H1 (cell line): ENCODE data around the gene CLPX. TPM values are rescaled to one million over a fixed set of nuclear protein-coding genes. Genes with fewer than 3 reads are reported as not detected.

Experiments
- CTCF ChIA-PET: fragments of 300-600 bp; sonication (Branson Sonifier 250); formaldehyde crosslinking; loops from one replicate; lab custom pipeline; 2021; ENCODE audit not compliant: partially characterized antibody; lab: Charles Lee
- POLR2A ChIA-PET: fragments of 300-600 bp; sonication (Branson Sonifier 250); formaldehyde crosslinking; loops from one replicate; lab custom pipeline; 2021; ENCODE audit warnings: inconsistent platforms; ENCODE audit not compliant: partially characterized antibody; lab: Charles Lee
- DNase-seq, 2 experiments: peaks; one replicate each; pipeline versions ENCODE4 v3.0.0 to v3.0.0-alpha.2; 2010 to 2022; ENCODE audit warnings: low spot score in 2 of 2, low read depth in 1 of 2, mixed read lengths in 1 of 2
- FAIRE-seq: peaks from 2 replicates; lab custom pipeline; 2011; peaks lifted over from hg19 to GRCh38; lab: Jason Lieb, UNC
- H2AFZ ChIP-seq: 2 replicates; pipeline ENCODE4 v1.8.1; 2012; ENCODE audit warnings: low read length, inconsistent platforms
- H2AK5ac ChIP-seq: 2 replicates; pipeline ENCODE4 v1.6.1; 2013; ENCODE audit warnings: low read depth, low read length
- H2BK120ac ChIP-seq: replicated peaks from 2 replicates; pipeline ENCODE3; 2013; ENCODE audit warnings: low read depth, low read length, inconsistent platforms
- H2BK12ac ChIP-seq: 2 replicates; pipeline ENCODE4 v1.6.1; 2013; ENCODE audit warnings: low read depth, low read length
- H2BK15ac ChIP-seq: 2 replicates; pipeline ENCODE4 v1.6.1; 2013; ENCODE audit warnings: low read length
- H2BK20ac ChIP-seq: 2 replicates; pipeline ENCODE4 v1.6.1; 2013; ENCODE audit warnings: low read length
- H2BK5ac ChIP-seq: 2 replicates; pipeline ENCODE4 v1.6.1; 2013; ENCODE audit warnings: low read depth, low read length
- H3K14ac ChIP-seq: 2 replicates; pipeline ENCODE4 v1.6.1; 2013; ENCODE audit warnings: inconsistent platforms; ENCODE audit not compliant: insufficient read length
- H3K18ac ChIP-seq: 2 replicates; pipeline ENCODE4 v1.6.1; 2013; ENCODE audit warnings: low read length; ENCODE audit errors: extremely low read depth
- H3K23ac ChIP-seq: 2 replicates; pipeline ENCODE4 v1.6.1; 2013; ENCODE audit warnings: inconsistent platforms; ENCODE audit not compliant: insufficient read length
- H3K23me2 ChIP-seq: 2 replicates; pipeline ENCODE4 v1.6.1; 2013; ENCODE audit warnings: low read depth, low read length
- H3K27ac ChIP-seq: 2 replicates; pipeline ENCODE4 v1.6.1; 2011; ENCODE audit warnings: low read depth, low read length, inconsistent platforms
- H3K27me3 ChIP-seq, 4 experiments: replicated peaks in 1 of 4; 1 replicate in 1 of 4; 2 replicates in 3 of 4; pipeline versions ENCODE4 v1.6.1 to v1.8.1; 2011 to 2013; ENCODE audit warnings: low read length in 3 of 4, mild to moderate bottlenecking in 3 of 4, inconsistent platforms in 2 of 4, mixed read lengths in 2 of 4, moderate library complexity in 1 of 4; ENCODE audit not compliant: control insufficient read depth in 3 of 4, insufficient read depth in 3 of 4; ENCODE audit errors: extremely low read depth in 1 of 4
- H3K36me3 ChIP-seq, 4 experiments: 2 replicates each; pipeline versions ENCODE4 v1.6.1 to v1.8.1; 2011 to 2013; ENCODE audit warnings: mild to moderate bottlenecking in 4 of 4, low read length in 3 of 4, moderate library complexity in 2 of 4, control low read depth in 1 of 4, inconsistent platforms in 1 of 4; ENCODE audit not compliant: insufficient read depth in 4 of 4, control insufficient read depth in 2 of 4
- H3K4ac ChIP-seq: replicated peaks from 2 replicates; pipeline ENCODE3; 2013; ENCODE audit warnings: low read length, low read depth, mixed read lengths, inconsistent platforms; ENCODE audit not compliant: insufficient read length
- H3K4me1 ChIP-seq, 4 experiments: replicated peaks in 1 of 4; 1 replicate in 1 of 4; 2 replicates in 3 of 4; pipeline versions ENCODE4 v1.6.1 to v1.8.1; 2011 to 2013; ENCODE audit warnings: low read length in 3 of 4, inconsistent platforms in 2 of 4, mixed read lengths in 1 of 4; ENCODE audit not compliant: insufficient read depth in 4 of 4, control insufficient read depth in 3 of 4
- H3K4me2 ChIP-seq, 2 experiments: 2 replicates each; pipeline versions ENCODE4 v1.6.1 to v1.8.1; 2011 to 2013; ENCODE audit warnings: low read depth in 2 of 2, low read length in 2 of 2, control low read depth in 1 of 2, inconsistent platforms in 1 of 2, mild to moderate bottlenecking in 1 of 2; ENCODE audit not compliant: insufficient read depth in 1 of 2
- H3K4me3 ChIP-seq, 4 experiments: fragments of 200-600, 300-600 bp in 1 of 4; sonication (generic), shearing (Covaris generic), sonication (Bioruptor Twin) in 1 of 4; 2 replicates each; pipeline versions ENCODE4 v1.5.1 to v1.8.1; 2011 to 2016; ENCODE audit warnings: low read length in 4 of 4, low read depth in 3 of 4, control low read depth in 2 of 4, inconsistent platforms in 2 of 4, mild to moderate bottlenecking in 2 of 4, mixed read lengths in 1 of 4, moderate library complexity in 1 of 4; ENCODE audit not compliant: insufficient read depth in 2 of 4; ENCODE audit errors: extremely low read depth in 1 of 4
- H3K56ac ChIP-seq: replicated peaks from 2 replicates; pipeline ENCODE3; 2013; ENCODE audit warnings: low read depth, mild to moderate bottlenecking, mixed read lengths, low read length, inconsistent platforms; ENCODE audit not compliant: insufficient read length
- H3K79me1 ChIP-seq: 2 replicates; pipeline ENCODE4 v1.6.1; 2013; ENCODE audit warnings: low read depth, low read length, control low read depth
- H3K79me2 ChIP-seq, 2 experiments: 2 replicates each; pipeline versions ENCODE4 v1.6.1 to v1.8.1; 2012 to 2013; ENCODE audit warnings: low read length in 2 of 2, mild to moderate bottlenecking in 2 of 2, inconsistent platforms in 1 of 2; ENCODE audit not compliant: insufficient read depth in 2 of 2, control insufficient read depth in 1 of 2
- H3K9ac ChIP-seq, 4 experiments: replicated peaks in 1 of 4; 1 replicate in 1 of 4; 2 replicates in 3 of 4; pipeline versions ENCODE4 v1.6.1 to v1.8.1; 2011 to 2013; ENCODE audit warnings: low read depth in 3 of 4, low read length in 3 of 4, control low read depth in 2 of 4, mild to moderate bottlenecking in 2 of 4, moderate library complexity in 2 of 4, inconsistent platforms in 1 of 4; ENCODE audit errors: extremely low read depth in 1 of 4
- H3K9me3 ChIP-seq, 2 experiments: 2 replicates each; pipeline versions ENCODE4 v1.6.1 to v1.8.1; 2012 to 2013; ENCODE audit warnings: mild to moderate bottlenecking in 2 of 2, moderate library complexity in 2 of 2, control low read depth in 1 of 2, inconsistent platforms in 1 of 2, low read depth in 1 of 2, low read length in 1 of 2, mixed read lengths in 1 of 2; ENCODE audit not compliant: insufficient read depth in 2 of 2
- H4K20me1 ChIP-seq, 2 experiments: replicated peaks in 1 of 2; 2 replicates each; pipeline versions ENCODE3 to v1.8.1; 2011 to 2013; ENCODE audit warnings: inconsistent platforms in 2 of 2, low read length in 2 of 2, mild to moderate bottlenecking in 1 of 2; ENCODE audit not compliant: insufficient read depth in 2 of 2, control insufficient read depth in 1 of 2
- H4K5ac ChIP-seq: 2 replicates; pipeline ENCODE4 v1.6.1; 2013; ENCODE audit warnings: low read length, low read depth, mixed read lengths, inconsistent platforms; ENCODE audit not compliant: insufficient read length
- H4K8ac ChIP-seq: 2 replicates; pipeline ENCODE4 v1.8.0; 2013; ENCODE audit warnings: mild to moderate bottlenecking, moderate library complexity, low read length, inconsistent platforms; ENCODE audit not compliant: insufficient read depth; ENCODE audit errors: extremely low read depth
- H4K91ac ChIP-seq: replicated peaks from 2 replicates; pipeline ENCODE3; 2013; ENCODE audit warnings: low read length, mixed read lengths, inconsistent platforms; ENCODE audit not compliant: insufficient read length
- ASH2L ChIP-seq: fragments of 200-600, 300-600 bp; sonication (generic); IDR thresholded peaks from one replicate; pipeline ENCODE4 v1.7.1; 2017; ENCODE audit warnings: low read length
- FOSL1 ChIP-seq: IDR thresholded peaks from 2 replicates; pipeline ENCODE4 v1.6.1; 2011; ENCODE audit warnings: mild to moderate bottlenecking, low read depth, low read length, moderate library complexity; ENCODE audit not compliant: insufficient read depth
- SP2 ChIP-seq: IDR thresholded peaks from 2 replicates; pipeline ENCODE4 v1.6.1; 2012; ENCODE audit warnings: mild to moderate bottlenecking, low read length, inconsistent platforms
- SUZ12 ChIP-seq: fragments of 200-600 bp; sonication (generic); IDR thresholded peaks from 2 replicates; pipeline ENCODE4 v1.6.1; 2012; ENCODE audit warnings: mild to moderate bottlenecking, inconsistent platforms, low read length, moderate library complexity, mixed read lengths
- ZNF274 ChIP-seq: IDR thresholded peaks from 2 replicates; pipeline ENCODE4 v1.7.0; 2012; ENCODE audit warnings: low read length, borderline replicate concordance; ENCODE audit errors: extremely low read depth
- WGBS, 2 experiments: shearing (Covaris generic) in 1 of 2; methylation state at CpG; one replicate each; pipeline versions ENCODE4 v1.1.6 to v1.1.7; 2013 to 2015; ENCODE audit warnings: low lambda C conversion rate in 2 of 2, mixed read lengths in 2 of 2, inconsistent platforms in 1 of 2, low coverage in 1 of 2, missing lambda C conversion rate in 1 of 2; ENCODE audit not compliant: insufficient replicate concordance in 2 of 2, insufficient coverage in 1 of 2, insufficient read length in 1 of 2; ENCODE audit errors: extremely low coverage in 1 of 2, missing lambda C conversion rate in 1 of 2; 5-methylcytosine and 5-hydroxymethylcytosine counted together
- polyA plus RNA-seq, 7 experiments: library from polyadenylated mRNA; depleted of rRNA in 3 of 7; stranded (reverse) in 5 of 7; unstranded in 2 of 7; fragments of >200 nt in 5 of 7; fragments of 200-250 nt in 2 of 7; gene quantifications; 1 replicate in 5 of 7; 2 replicates in 1 of 7; 4 replicates in 1 of 7; pipeline versions ENCODE4 v1.2.1 to v1.2.3, GENCODE V29; 2011 to 2013; ENCODE audit warnings: missing spikeins in 2 of 7, mixed read lengths in 2 of 7
- total RNA-seq: library from RNA; stranded (reverse); fragmentation: NEBNext Ultra II Directional; extraction: Animal tissue kit (Norgen Biotek cat#: 25700); gene quantifications from 2 replicates; pipeline ENCODE4 v1.2.1, GENCODE V29; 2021
- TF ChIP-seq, protein P1 (sequence below), 3 experiments: IDR thresholded peaks; 1 replicate in 2 of 3; 2 replicates in 1 of 3; pipeline versions ENCODE4 v1.5.1 to v1.6.1; 2011; ENCODE audit warnings: low read length in 3 of 3, mild to moderate bottlenecking in 3 of 3, inconsistent platforms in 2 of 3, low read depth in 1 of 3, moderate library complexity in 1 of 3; ENCODE audit not compliant: insufficient read depth in 1 of 3; ENCODE audit errors: control extremely low read depth in 1 of 3

Gene CLPX
- total and polyA plus RNA-seq, 2 of the 8 experiments (the other 6 are each of a cell fraction or from before 2014, with no cell fraction given) = 10.5 to 53.6 TPM

GRCh38 chr15:65100442-65100841 is 84.7 kb downstream of the CLPX start:
- no peaks in the 10 kb centered on the region for H3K9me3 ChIP-seq
- peaks cover 5% of the 10 kb centered on the region; the same call in 1 of the 2 replicates for H3K23me2 ChIP-seq
- no peaks in the 10 kb centered on the region for H4K20me1 ChIP-seq
- FAIRE-seq = no peak
- no peak overlapping the region for H2AK5ac ChIP-seq
- no peak for DNase-seq
- no peak overlapping the region for H2BK20ac ChIP-seq
- peaks cover 0 to 2% (median 0%) of the 10 kb centered on the region in 4 experiments; a peak in 2 of 7 replicates for H3K4me1 ChIP-seq
- H2BK12ac ChIP-seq = no peak overlapping the region
- H2BK120ac ChIP-seq = no peak overlapping the region
- H3K14ac ChIP-seq = no peak overlapping the region
- ChIA-PET POLR2A (interaction anchor here (0.9 to 2.0 kb wide), 3 partner anchors 12 to 17 kb away, joined by 3 to 10 read pairs (median 9); no protein-coding TSS in a partner anchor), CTCF (interaction anchor here (1.5 to 9.6 kb wide), 13 partner anchors 8 to 139 kb away, joined by 3 to 259 read pairs (median 15); partner anchors contain the start of genes KBTBD13, RASL12 and UBAP1L)
- no peak overlapping the region for H4K91ac ChIP-seq
- TF ChIP-seq ZNF274 (no peak), ASH2L (no peak), SUZ12 (no peak), FOSL1 (no peak), SP2 (no peak)
- TF ChIP-seq, protein P1, sequence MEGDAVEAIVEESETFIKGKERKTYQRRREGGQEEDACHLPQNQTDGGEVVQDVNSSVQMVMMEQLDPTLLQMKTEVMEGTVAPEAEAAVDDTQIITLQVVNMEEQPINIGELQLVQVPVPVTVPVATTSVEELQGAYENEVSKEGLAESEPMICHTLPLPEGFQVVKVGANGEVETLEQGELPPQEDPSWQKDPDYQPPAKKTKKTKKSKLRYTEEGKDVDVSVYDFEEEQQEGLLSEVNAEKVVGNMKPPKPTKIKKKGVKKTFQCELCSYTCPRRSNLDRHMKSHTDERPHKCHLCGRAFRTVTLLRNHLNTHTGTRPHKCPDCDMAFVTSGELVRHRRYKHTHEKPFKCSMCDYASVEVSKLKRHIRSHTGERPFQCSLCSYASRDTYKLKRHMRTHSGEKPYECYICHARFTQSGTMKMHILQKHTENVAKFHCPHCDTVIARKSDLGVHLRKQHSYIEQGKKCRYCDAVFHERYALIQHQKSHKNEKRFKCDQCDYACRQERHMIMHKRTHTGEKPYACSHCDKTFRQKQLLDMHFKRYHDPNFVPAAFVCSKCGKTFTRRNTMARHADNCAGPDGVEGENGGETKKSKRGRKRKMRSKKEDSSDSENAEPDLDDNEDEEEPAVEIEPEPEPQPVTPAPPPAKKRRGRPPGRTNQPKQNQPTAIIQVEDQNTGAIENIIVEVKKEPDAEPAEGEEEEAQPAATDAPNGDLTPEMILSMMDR (IDR thresholded peaks at IDR 0.05; ENCODE audit: control extremely low read depth in 1 of 3, insufficient read depth in 1 of 3, low read depth in 1 of 3, low read length in 3 of 3) = no peak
- no peak overlapping the region for H3K4me2 ChIP-seq
- no peaks in the 10 kb centered on the region for H3K36me3 ChIP-seq
- H2BK5ac ChIP-seq = no peak overlapping the region
- no peak overlapping the region for H3K9ac ChIP-seq
- H3K18ac ChIP-seq = no peak overlapping the region
- H3K23ac ChIP-seq = no peak overlapping the region
- peaks cover 0 to 11% (median 5%) of the 10 kb centered on the region in 4 experiments; a peak in 3 of 7 replicates for H3K27me3 ChIP-seq
- no peak overlapping the region for H3K4ac ChIP-seq
- 88% methylated on average over 7 of the region's 7 CpGs; no CpG with 5 or more reads in 1 of the 2 experiments for whole genome bisulfite sequencing, 2 experiments
- H4K8ac ChIP-seq = no peak overlapping the region
- H3K27ac ChIP-seq = no peak overlapping the region
- H2AFZ ChIP-seq = no peak overlapping the region
- no peak overlapping the region for H4K5ac ChIP-seq
- no peaks in the 10 kb centered on the region for H3K79me1 ChIP-seq
- no peaks in the 10 kb centered on the region for H3K79me2 ChIP-seq
- no peak overlapping the region for H2BK15ac ChIP-seq
- H3K4me3 ChIP-seq = no peak overlapping the region
- H3K56ac ChIP-seq = no peak overlapping the region
